Measurements from ENCODE around the gene NRARP. TPM values are rescaled to one million over a fixed set of nuclear protein-coding genes. Genes with fewer than 3 reads are reported as not detected.
"Not testable (repeated sequence)": the region's sequence is repeated elsewhere in the genome, so short reads cannot be mapped to it uniquely, and the experiment has no call there.

The NRARP gene, protein sequence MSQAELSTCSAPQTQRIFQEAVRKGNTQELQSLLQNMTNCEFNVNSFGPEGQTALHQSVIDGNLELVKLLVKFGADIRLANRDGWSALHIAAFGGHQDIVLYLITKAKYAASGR
- total RNA-seq (2014; rRNA removed; shearing (Covaris generic)) = 3.5 and 10.0 TPM in 2 replicates

DNA sequence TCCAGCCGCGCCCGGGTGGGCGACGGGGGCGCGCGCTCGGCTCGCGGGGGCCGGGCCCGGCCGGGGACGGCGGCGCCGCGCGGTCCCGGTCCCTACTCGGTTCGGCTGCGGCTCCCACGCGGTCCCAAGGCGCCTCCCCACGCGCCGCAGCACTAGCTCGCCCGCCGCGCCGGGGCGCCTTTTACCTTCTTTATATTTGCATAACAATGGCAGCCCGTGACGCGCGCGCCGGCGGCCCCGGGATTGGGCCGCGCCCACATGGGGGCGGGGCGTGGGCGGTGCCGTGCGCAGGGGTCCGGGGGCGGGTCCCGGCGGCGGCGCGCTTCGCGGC lies at the start of gene NRARP:
Gene NRARP, minus strand, starts transcription at position 154 of the 331 bp plus-strand sequence. CDS start 343 bp downstream, outside the sequence.
- DNase-seq (ENCODE audit: low read depth) = peak; percentile 93

DNA sequence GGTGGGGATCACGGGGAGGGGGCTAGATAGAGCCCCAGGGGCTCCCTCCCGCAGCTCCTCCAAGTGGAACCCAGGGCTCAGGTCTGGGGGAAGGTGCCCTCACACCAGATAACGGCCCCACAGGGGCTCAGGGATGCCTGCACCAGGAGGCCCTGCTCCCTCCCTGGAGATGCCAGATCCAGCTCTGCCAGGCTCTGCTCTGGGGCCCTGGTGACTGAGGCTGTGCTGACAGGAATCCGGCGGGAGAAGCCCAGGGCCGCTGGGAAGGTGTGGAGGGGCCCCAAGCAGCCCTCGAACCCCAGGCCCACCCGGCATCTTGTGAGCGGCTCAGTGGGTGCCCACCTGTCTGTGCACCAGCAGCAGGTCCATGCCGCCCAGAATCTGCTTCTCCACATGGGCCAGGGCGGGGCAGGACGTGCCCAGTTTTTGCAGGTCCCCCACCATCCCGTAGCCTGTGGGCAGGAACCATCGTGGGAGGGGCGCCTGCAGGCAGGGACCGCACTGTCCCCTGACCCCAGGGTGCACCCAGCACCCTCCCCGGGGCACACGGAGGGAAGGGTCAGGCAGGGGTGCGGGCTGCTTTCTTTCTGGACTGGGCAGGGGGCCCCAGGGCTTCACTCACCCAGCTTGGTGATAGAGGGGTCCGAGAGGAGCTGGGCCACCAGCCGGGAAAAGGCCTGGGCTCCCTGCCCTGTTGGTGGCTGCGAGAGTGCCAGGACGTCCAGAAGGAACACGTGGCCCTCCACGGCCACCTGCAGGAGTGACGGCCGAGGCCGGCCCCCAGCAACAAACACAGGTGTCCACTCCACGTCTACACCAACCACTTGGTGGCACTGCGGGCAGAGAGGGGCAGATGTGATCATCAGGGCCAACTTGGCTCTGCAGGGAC lies 48.9 kb upstream of the NRARP start:
- no peak for DNase-seq (ENCODE audit: low read depth)

DNA sequence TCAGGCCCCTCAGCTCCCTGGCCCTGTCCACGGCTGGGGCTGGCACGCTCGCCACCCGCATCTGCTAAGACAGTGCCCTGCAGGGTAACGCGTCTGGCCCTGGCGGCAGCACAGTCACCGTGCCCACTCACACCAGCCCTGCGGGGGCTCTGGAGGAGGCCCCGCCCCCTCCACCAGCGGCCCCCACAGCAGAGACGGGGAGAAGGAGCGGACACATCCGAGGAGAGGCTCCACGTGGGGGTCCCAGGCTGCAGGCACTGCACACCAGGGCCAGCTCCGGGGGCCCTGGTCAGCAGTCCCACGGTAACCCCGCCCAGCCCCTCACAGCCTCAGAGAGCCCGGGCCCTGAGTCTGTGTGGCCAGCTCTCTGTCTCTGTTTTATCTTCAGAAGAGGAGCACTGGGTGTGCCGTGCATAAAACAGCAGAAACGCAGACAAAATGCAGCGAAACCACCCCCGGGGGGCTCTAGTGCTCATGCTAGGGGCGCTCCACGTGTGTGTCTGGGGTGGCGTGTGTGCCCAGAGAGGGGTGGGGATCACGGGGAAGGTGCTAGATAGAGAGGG lies 47.5 kb upstream of the NRARP start:
- DNase-seq (ENCODE audit: low read depth) = no peak

DNA sequence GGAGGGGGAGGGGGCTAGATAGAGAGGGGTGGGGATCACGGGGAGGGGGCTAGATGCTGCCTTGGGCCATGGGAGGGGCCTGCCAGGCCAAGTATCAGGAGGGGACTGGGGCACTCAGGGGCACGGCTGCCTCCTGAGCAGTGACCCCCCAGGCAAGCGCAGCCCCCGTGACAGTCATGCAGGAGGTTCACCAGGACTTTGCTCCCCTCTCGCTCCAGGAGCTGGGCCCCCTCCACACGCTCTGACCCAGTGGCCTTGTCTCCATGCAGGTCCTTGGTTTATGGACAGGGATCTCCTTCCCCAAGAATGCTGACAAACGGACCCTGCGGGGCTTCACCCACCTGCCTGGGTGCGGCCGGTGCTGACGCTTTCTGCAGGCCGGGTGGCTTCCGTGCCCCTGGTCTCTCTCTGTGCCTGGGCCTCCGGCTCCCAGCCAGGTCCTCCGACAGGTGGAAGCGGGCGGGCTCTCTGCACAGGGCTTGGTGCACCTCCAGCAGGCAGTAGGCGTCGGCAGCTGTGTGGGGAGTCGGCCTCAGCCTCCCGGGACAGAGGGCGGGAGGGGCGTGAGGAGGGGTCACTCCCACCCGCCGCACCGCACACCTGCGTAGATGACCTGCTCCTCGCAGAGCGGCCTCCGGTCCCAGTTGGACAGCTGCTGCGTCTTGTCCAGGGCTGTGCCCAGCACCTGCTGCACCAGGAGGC lies 46.8 kb upstream of the NRARP start:
- no peak for DNase-seq (ENCODE audit: low read depth)

DNA sequence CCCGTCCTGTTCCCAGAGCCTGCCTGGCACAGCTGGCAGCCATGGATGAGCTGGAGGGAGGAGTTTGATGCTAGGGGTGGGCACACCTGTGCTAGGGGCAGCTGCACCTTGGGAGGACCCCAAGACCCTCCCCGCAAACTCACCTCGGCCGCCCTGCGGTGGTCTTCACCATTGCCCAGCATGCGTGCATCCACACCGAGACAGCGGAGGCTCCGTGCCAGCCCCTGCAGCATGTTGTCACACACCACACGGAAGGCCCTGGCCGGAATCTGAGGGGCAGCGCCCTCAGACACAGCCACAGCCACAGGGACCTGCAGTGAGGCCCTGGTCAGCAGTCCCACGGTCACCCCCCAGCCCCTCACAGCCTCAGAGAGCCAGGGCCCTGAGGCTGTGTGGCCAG lies 45.9 kb upstream of the NRARP start:
- no peak for DNase-seq (ENCODE audit: low read depth)

DNA sequence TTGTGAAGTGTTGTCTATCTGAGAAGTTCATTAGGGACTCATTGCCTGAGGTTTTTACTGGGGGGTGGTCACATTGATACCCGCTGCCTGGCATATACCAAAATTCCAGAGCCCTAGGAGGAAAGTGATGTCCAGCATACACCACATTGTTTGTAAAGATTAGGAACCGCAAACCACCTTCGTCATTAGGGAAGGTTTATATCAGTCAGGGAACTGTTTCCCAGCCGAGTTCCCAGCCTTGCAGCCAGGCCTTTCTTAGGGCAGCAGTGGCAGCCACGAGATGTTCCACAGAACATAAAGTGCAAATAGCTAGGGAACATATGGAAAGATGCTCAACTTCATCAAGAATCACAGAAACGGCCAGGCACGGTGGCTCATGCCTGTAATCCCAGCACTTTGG lies 40.4 kb upstream of the NRARP start:
- no peak for DNase-seq (ENCODE audit: low read depth)

DNA sequence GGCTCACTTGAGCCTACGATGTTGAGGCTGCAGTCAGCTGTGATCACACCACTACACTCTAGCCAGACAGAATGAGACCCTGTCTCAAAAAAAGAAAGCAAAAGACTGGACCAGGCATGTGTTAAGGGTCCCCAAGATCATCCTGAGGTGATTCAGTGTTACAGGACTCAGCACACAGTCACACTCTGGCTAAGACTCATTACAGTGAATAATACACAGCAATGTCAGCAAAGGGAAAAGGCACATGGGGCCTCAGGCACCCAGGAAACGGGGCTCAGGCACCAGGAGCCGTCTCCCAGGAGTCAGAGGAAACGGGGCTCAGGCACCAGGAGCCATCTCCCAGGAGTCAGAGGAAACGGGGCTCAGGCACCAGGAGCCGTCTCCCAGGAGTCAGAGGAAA lies 39.2 kb upstream of the NRARP start:
- no peak for DNase-seq (ENCODE audit: low read depth)

DNA sequence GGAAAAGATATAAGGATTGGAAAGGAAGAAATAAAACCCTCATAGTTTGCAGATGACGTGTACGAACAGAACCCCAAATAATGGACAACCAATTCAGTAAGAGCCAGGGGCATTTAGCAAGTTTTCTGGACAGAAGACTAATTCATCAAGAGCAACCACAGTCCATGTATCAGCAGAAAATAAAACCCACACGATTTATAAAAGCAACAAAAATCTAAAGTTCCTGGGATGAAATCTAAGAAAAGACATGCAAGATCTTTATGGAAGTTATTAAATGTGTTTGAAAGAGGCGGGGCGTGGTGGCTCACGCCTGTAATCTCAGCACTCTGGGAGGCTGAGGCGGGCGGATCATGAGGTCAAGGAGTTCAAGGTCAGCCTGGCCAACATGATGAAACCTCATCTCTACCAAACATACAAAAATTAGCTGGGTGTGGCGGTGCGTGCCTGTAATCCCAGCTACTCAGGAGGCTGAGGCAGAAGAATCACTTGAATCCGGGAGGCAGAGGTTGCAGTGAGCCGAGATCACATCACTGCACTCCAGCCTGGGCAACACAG lies 37.9 kb upstream of the NRARP start:
- DNase-seq (ENCODE audit: low read depth) = not testable (repeated sequence)

DNA sequence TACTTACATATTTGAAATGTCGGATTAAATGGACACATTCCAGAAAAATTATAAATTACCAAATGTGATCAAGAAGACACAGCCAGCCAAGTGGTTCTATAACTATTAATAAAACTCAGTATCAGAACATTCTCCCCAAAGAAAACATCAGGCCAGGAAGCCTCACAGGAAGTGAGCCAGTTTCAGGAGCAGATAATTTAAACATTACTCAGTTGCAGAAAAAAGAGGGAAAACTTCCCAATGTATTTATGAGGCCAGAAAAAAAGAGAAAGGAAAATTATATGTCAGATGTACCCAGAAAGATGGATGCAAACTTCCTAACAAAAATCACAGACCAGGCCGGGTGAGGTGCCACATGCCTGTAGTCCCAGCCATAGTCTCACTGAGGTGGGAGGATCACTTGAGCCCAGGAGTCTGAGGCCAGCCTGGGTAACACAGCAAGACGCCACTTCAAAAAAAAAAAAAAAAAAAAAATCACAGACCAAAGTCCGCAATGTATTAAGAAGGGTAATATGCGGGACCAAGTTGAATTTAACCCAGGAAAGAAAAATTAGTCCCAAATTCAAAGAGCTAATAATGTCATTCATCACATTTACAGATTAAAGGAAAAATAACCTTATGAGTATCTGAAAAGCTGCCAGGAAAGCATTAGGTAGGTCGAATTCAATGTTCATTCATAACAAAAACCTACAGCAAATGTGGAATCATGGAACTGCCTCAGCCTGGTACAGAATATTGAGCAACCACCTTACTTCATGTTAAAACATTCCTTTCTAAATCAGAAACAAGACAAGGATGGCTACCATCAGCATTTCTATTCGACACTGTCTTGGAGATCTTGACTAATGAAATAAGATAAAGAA lies 37.2 kb upstream of the NRARP start:
- no peak for DNase-seq (ENCODE audit: low read depth)

DNA sequence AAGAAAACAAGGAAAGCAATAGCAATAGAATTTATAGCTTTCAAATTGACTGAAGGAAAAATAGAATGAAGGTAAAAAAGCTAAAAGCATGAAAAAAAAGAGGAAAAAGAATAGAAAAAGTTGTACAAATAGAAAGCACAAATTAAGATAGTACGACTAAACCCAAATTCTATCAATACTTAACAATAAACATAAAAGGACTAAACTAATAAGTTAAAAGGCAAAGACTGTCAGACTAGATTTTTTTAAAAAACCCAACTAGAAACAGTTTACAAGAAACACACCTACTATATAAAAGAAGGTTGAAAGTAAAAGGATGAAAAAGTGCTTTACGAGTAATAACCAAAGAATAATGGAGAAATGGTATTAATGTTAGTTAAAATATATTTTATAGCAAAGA lies 34.7 kb upstream of the NRARP start:
- DNase-seq (ENCODE audit: low read depth) = no peak

DNA sequence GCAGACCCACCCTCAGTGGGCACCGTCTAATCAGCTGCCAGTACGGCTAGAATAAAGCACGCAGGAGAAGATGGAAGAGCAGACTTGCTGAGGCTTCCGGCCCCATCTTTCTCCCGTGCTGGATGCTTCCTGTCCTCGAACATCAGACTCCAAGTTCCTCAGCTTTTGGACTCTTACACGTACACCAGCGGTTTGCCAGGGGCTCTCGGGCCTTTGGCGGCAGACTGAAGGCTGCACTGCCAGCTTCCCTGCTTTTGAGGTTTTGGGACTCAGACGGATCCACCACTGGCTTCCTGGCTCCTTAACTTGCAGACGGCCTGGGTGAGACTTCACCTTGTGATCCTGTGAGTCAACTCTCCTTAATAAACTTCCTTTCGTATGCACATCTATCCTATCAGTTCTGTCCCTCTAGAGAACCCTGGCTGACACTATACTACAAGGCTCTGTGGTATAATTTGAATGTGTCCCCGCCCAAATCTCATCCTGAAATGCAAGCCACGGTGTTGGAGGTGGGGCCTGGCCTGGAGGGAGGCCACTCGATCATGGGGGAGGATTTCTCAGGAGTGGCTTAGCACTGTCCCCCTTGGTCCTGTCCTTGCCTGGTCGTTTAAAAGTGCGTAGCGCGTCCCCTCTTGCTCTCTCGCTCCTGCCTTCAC lies 31.1 kb upstream of the NRARP start:
- peak; percentile 16 for DNase-seq (ENCODE audit: low read depth)

DNA sequence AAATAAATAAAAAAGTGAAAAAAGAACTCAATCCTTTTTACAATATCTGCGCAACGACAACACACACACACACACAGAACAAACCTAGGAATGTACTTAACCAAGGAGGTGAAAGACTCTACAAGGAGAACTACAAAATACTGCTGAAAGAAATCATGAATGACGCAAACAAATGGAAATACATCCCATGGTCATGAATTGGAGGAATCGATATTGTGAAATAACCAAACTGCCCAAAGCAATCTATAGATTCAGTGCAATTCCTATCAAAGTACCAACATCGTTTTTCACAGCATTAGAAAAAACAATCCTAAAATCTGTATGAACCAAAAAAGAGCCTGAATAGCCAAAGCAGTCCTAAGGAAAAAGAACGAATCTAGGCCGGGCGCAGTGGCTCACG lies 29.9 kb upstream of the NRARP start:
- no peak for DNase-seq (ENCODE audit: low read depth)

DNA sequence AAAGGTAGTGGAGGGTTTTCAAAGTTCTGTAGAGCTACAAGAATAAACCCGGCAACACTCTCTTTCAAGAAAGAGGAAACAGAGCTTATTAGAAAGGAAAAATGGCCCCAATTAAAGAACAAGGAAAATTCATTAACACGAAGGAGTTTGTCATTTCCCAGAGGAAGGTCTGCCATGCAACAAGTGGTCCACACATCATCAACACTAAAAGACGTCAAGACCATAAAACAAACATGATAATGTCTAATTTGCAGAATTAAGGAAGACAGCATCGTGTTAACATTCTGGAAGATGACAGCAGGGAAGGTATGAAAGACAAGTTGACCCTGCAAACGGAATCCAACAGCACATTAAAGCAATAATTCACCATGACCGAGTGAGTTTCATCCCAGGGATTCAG lies 28.6 kb upstream of the NRARP start:
- no peak for DNase-seq (ENCODE audit: low read depth)

DNA sequence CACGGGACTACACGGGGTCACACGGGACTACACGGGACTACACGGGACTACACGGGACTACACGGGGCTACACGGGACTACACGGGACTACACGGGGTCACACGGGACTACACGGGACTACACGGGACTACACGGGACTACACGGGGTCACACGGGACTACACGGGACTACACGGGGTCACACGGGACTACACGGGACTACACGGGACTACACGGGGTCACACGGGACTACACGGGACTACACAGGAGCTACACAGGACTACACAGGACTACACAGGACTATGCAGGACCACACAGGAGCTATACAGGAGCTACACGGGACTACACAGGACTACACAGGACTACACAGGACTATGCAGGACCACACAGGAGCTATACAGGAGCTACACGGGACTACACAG lies 27.5 kb upstream of the NRARP start:
- DNase-seq (ENCODE audit: low read depth) = not testable (repeated sequence)

DNA sequence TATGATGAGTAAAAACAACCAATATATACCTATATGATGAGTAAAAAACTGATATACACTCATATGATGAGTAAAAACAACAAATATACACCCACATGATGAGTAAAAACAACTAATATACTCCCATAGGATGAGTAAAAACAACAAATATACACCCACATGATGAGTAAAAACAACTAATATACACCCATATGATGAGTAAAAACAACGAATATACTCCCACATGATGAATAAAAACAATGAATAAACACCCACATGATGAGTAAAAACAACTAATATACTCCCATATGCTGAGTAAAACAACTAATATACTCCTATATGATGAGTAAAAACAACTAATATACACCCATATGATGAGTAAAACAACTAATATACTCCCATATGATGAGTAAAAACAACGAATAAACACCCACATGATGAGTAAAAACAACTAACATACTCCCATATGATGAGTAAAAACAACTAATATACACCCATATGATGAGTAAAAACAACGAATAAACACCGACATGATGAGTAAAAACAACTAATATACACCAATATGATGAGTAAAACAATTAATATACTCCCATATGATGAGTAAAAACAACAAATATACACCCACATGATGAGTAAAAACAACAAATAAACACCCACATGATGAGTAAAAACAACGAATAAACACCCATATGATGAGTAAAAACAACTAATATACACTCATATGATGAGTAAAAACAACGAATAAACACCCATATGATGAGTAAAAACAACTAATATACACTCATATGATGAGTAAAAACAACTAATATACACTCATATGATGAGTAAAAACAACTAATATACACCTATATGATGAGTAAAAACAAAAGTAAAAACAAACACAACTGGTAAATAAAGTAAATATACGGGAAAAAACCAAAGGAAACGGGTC lies 25.8 kb upstream of the NRARP start:
- not testable (repeated sequence) for DNase-seq (ENCODE audit: low read depth)

DNA sequence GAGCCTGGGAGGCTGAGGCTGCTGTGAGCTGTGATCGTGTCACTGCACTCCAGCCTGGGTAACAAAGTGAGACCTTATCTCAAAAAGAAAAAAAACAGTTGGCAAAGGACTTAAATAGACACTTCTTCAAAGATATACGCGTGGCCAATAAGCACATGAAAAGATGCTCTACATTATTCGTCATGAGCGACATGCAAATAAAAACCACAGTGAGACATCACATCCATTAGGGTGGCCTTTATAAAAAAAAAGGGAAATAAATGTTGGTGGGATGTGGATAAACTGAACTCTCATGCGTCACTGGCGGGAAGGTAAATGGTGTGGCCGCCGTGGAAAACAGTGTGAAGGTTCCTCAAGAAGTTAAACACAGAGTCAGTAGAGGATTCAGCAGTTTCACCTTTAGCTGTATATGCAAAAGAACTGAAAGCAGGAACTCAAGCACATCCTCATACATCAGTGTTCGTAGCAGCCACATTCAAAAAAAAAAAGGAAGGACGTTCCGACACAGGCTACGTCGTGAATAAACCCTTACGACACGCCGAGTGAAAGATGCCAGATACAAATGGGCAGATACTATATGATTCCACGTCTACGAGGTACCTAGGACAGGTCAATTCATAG lies 24.5 kb upstream of the NRARP start:
- DNase-seq (ENCODE audit: low read depth) = no peak

DNA sequence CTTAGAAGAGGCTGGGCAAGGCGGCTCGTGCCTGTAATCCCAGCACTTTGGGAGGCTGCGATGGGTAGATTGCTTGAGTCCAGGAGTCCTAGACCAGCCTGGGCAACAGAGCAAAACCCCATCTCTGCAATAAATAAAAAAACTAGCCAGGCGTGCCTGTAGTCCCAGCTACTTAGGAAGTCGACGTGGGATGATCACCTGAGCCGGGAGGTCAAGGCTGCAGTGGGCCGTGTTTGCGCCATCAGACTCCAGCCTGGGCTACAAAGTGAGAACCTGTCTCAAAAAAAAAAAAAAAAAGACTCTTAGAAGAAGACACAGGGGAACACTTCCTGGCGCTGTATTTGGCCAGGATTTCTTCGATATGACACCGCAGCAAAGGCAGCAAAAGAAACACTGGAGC lies 23.7 kb upstream of the NRARP start:
- no peak for DNase-seq (ENCODE audit: low read depth)

DNA sequence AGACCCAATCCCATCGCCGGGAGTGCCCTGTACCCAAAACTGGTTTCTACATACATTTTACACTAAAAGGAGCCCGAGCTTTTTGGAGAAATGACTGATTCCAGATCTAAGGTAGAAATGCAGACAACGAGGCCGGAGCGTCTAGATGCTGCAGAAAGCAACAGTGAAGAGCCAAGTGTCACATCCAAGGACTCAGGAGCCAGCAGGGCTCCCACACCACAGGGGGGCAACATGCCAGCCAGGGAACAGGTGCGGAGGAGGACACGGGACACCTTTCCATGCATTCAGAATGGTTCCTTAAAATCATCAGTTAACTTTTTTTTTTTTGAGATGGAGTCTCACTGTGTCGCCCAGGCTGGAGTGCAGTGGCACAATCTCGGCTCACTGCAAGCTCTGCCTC lies 23.1 kb upstream of the NRARP start:
- DNase-seq (ENCODE audit: low read depth) = no peak
